GM13976 (cell line): ENCODE measurements around the gene RAB11FIP4.
A peak's percentile ranks its signal among the peaks of the same experiment; 100 is the strongest.

ENCODE experiments used
- DNase-seq: peaks from one replicate; pipeline ENCODE4 v3.0.0; 2012; ENCODE audit warnings: low spot score
- CTCF ChIP-seq: IDR thresholded peaks from 2 replicates; pipeline ENCODE4 v1.5.1; 2012; ENCODE audit warnings: borderline replicate concordance, mild to moderate bottlenecking; ENCODE audit not compliant: insufficient read depth; ENCODE audit errors: extremely low read depth, missing control alignments, control extremely low read depth
- in situ Hi-C: fragments of 300-500 bp; cut with MboI; formaldehyde crosslinking; loops from one replicate; pipeline ENCODE4 v1.12.0; 2022; ENCODE audit warnings: low sequenced_read_pairs, mixed read lengths, inconsistent platforms; ENCODE audit not compliant: unreplicated experiment

Gene RAB11FIP4

GRCh38 chr17:31582151-31582907, 190.9 kb downstream of the RAB11FIP4 start:
- peak; percentile 80 for DNase-seq
- in situ Hi-C loops = no loop called here
- TF ChIP-seq CTCF = no peak

- TF ChIP-seq CTCF = no peak
- in situ Hi-C loops = no loop called here
- DNase-seq = no peak
Observed at GRCh38 chr17:31583772-31584356, 192.4 kb downstream of the RAB11FIP4 start.

GRCh38 chr17:31584438-31585279, 193.2 kb downstream of the RAB11FIP4 start:
- no peak for TF ChIP-seq CTCF
- DNase-seq = no peak
- in situ Hi-C loops = no loop called here

DNA sequence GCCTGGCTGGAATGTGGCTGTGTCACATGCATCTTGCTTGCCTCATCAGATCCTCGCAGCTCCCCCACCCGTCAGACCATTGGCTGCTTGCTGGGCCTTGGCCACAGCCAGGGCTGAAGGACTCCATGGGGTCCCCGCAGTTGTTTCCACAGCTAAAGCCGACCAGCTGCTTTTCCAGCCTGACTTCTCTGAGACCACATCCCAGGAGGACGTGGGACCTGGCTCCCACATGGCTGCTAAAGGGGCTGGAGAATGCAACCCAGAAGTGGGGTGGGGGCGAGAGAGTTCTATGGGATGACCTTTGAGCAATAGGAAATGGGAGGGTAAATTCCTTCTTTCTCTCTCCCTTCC, 193.8 kb downstream of the RAB11FIP4 start:
- TF ChIP-seq CTCF = no peak
- in situ Hi-C loops = no loop called here
- DNase-seq = no peak

DNA sequence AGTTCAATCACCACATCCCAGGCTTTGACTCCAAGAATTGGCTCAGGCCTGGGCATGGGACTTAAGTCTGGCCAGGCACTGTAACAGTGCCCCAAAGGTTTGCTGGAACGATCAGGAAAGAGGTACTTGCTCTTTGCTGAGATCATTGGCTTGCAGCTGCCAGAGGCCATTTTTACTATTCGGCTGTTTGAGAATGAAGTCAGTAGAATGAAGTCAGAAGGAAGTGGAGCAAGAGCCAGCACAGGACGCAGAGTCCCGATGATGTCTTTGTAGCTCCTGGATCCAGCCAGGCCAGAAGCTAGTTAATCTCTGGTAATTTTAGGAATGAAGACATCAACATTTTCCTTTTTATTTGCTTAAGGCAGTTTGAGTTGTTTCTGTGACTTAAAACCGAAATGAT, 195.5 kb downstream of the RAB11FIP4 start:
- DNase-seq = no peak
- in situ Hi-C loops = no loop called here
- TF ChIP-seq CTCF = no peak

- TF ChIP-seq CTCF = no peak
Observed at GRCh38 chr17:31587462-31587861, 196.0 kb downstream of the RAB11FIP4 start.

More at GRCh38 chr17:31587462-31587861, 196.0 kb downstream of the RAB11FIP4 start:
- no peak for DNase-seq
- in situ Hi-C loops = no loop called here
